ENCODE data around the gene DNAH2.
A peak's percentile ranks its signal among the peaks of the same experiment; 100 is the strongest.

Gene DNAH2

GRCh38 chr17:7832431-7832830, 114.9 kb downstream of the DNAH2 start:
- no peak overlapping the region for H3K27ac ChIP-seq (ENCODE audit: low read length)
- peaks cover 21% of the 10 kb centered on the region for H3K4me1 ChIP-seq (ENCODE audit: low read length)
- H3K79me2 ChIP-seq (ENCODE audit: low read length): no peaks in the 10 kb centered on the region
- H3F3A ChIP-seq (ENCODE audit: insufficient read depth, low read length): peaks cover 26% of the 10 kb centered on the region
- peaks cover 57% of the 10 kb centered on the region for H3K27me3 ChIP-seq (replicated peaks; ENCODE audit: insufficient read depth, low read length)
- H4K20me1 ChIP-seq (ENCODE audit: insufficient read depth, low read length): no peaks in the 10 kb centered on the region
- no peak overlapping the region for H3K4me3 ChIP-seq (ENCODE audit: low read length)
- H3K9ac ChIP-seq (ENCODE audit: low read length): no peak overlapping the region
- TF ChIP-seq EZH2 (optimal IDR thresholded peaks at IDR 0.05; ENCODE audit: low read depth, low read length) (no peak), EZH2phosphoT487 (IDR thresholded peaks at IDR 0.05; ENCODE audit: low read length) (no peak)
- TF ChIP-seq, protein P1, sequence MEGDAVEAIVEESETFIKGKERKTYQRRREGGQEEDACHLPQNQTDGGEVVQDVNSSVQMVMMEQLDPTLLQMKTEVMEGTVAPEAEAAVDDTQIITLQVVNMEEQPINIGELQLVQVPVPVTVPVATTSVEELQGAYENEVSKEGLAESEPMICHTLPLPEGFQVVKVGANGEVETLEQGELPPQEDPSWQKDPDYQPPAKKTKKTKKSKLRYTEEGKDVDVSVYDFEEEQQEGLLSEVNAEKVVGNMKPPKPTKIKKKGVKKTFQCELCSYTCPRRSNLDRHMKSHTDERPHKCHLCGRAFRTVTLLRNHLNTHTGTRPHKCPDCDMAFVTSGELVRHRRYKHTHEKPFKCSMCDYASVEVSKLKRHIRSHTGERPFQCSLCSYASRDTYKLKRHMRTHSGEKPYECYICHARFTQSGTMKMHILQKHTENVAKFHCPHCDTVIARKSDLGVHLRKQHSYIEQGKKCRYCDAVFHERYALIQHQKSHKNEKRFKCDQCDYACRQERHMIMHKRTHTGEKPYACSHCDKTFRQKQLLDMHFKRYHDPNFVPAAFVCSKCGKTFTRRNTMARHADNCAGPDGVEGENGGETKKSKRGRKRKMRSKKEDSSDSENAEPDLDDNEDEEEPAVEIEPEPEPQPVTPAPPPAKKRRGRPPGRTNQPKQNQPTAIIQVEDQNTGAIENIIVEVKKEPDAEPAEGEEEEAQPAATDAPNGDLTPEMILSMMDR (IDR thresholded peaks at IDR 0.05; ENCODE audit: low read length): no peak
- H3K9me2 ChIP-seq (replicated peaks; ENCODE audit: insufficient read depth, low read length): no peaks in the 10 kb centered on the region
- no peak overlapping the region for H3K4me2 ChIP-seq (ENCODE audit: low read depth, low read length)
- no peak overlapping the region for H2AFZ ChIP-seq (ENCODE audit: low read length)
- DNase-seq: no peak
- H3K36me3 ChIP-seq (replicated peaks; ENCODE audit: insufficient read depth, low read length): no peaks in the 10 kb centered on the region
- no peaks in the 10 kb centered on the region for H3K9me3 ChIP-seq (replicated peaks; ENCODE audit: insufficient read depth, low read length)

DNA sequence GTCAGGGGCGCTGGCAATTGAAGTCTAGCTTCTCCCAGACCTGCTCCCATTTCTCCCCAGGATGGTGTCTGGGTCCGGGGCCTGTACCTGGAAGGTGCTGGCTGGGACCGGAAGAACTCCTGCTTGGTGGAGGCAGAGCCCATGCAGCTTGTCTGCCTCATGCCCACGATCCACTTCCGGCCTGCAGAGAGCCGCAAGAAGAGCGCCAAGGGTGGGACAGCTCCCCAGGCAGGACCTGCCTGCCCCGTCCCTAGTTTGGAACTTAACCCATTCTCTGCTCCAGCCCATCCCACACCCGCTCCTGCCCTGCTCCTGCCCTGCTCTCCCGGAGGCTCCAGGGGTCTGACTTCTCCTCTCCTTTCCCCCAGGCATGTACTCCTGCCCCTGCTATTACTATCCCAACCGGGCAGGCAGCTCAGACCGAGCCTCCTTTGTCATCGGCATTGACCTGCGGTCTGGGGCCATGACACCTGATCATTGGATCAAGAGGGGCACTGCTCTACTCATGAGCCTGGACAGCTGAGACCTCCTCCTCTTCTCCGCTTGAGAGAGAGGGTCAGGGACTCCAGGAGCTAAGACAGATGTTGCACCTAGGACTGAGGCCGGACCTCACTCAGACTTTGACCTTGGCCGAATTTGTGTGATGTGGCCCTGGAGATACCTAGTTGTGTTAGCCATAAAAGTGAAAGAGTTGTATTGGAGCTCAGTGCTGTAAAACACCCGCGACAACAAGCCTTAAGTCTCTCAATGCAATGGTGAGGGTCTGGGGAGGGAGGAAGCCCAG, 115.7 kb downstream of the DNAH2 start:
- no peaks in the 10 kb centered on the region for H3K79me2 ChIP-seq (ENCODE audit: low read length)
- DNase-seq: no peak
- peak overlapping the region; percentile 100 for H3K4me2 ChIP-seq (ENCODE audit: low read depth, low read length)
- H3K9me3 ChIP-seq (replicated peaks; ENCODE audit: insufficient read depth, low read length): no peaks in the 10 kb centered on the region
- H2AFZ ChIP-seq (ENCODE audit: low read length): peak overlapping the region; percentile 93
- TF ChIP-seq EZH2phosphoT487 (IDR thresholded peaks at IDR 0.05; ENCODE audit: low read length) (no peak), EZH2 (optimal IDR thresholded peaks at IDR 0.05; ENCODE audit: low read depth, low read length) (no peak)
- TF ChIP-seq, protein P1 (IDR thresholded peaks at IDR 0.05; ENCODE audit: low read length): no peak
- peak overlapping the region; percentile 93 for H3K4me3 ChIP-seq (ENCODE audit: low read length)
- H3K27ac ChIP-seq (ENCODE audit: low read length): no peak overlapping the region
- peaks cover 25% of the 10 kb centered on the region for H3K4me1 ChIP-seq (ENCODE audit: low read length)
- H4K20me1 ChIP-seq (ENCODE audit: insufficient read depth, low read length): no peaks in the 10 kb centered on the region
- H3F3A ChIP-seq (ENCODE audit: insufficient read depth, low read length): peaks cover 31% of the 10 kb centered on the region
- H3K36me3 ChIP-seq (replicated peaks; ENCODE audit: insufficient read depth, low read length): no peaks in the 10 kb centered on the region
- H3K9ac ChIP-seq (ENCODE audit: low read length): no peak overlapping the region
- no peaks in the 10 kb centered on the region for H3K9me2 ChIP-seq (replicated peaks; ENCODE audit: insufficient read depth, low read length)
- H3K27me3 ChIP-seq (replicated peaks; ENCODE audit: insufficient read depth, low read length): peaks cover 49% of the 10 kb centered on the region

- Histone ChIP-seq H3K36me3 (replicated peaks; ENCODE audit: insufficient read depth, low read length) (no peaks in the 10 kb centered on the region), H3F3A (ENCODE audit: insufficient read depth, low read length) (peaks cover 31% of the 10 kb centered on the region), H3K27ac (ENCODE audit: low read length) (peak within 1 kb of the TSS; percentile 92), H3K79me2 (ENCODE audit: low read length) (no peaks in the 10 kb centered on the region), H2AFZ (ENCODE audit: low read length) (peak within 1 kb of the TSS; percentile 95), H3K9me2 (replicated peaks; ENCODE audit: insufficient read depth, low read length) (no peaks in the 10 kb centered on the region), H3K27me3 (replicated peaks; ENCODE audit: insufficient read depth, low read length) (peaks cover 41% of the 10 kb centered on the region), H4K20me1 (ENCODE audit: insufficient read depth, low read length) (no peaks in the 10 kb centered on the region), H3K4me1 (ENCODE audit: low read length) (peaks cover 31% of the 10 kb centered on the region), H3K4me3 (ENCODE audit: low read length) (peak within 1 kb of the TSS; percentile 93), H3K9me3 (replicated peaks; ENCODE audit: insufficient read depth, low read length) (no peaks in the 10 kb centered on the region), H3K9ac (ENCODE audit: low read length) (peak within 1 kb of the TSS; percentile 86), H3K4me2 (ENCODE audit: low read depth, low read length) (peak within 1 kb of the TSS; percentile 100)
- TF ChIP-seq EZH2phosphoT487 (IDR thresholded peaks at IDR 0.05; ENCODE audit: low read length) (no peak), EZH2 (optimal IDR thresholded peaks at IDR 0.05; ENCODE audit: low read depth, low read length) (no peak)
- TF ChIP-seq, protein P1 (IDR thresholded peaks at IDR 0.05; ENCODE audit: low read length): no peak
- DNase-seq: peak; percentile 90
These were observed 116.4 kb downstream of the DNAH2 start, which contains the start of gene KDM6B for GRCh38 chr17:7833795-7834541. Gene KDM6B (plus strand): TSS chr17:7834217. CDS start chr17:7845555, 11,338 bp downstream.

All from MM.1S (cell line).